NOMO-1 treated with dmso at 0.1 percent for 144 hours (cell line): ENCODE data around the gene HDAC1.
A peak's percentile ranks its signal among the peaks of the same experiment; 100 is the strongest.
"Not testable (repeated sequence)": the region's sequence is repeated elsewhere in the genome, so short reads cannot be mapped to it uniquely, and the experiment has no call there.

Experiments used
- DNase-seq: peaks from one replicate; lab custom pipeline; 2025; ENCODE audit not compliant: unreplicated experiment; lab: John Stamatoyannopoulos, UW

The HDAC1 gene

GRCh38 chr1:32291708-32292538 is at the start of gene HDAC1:
Gene HDAC1 (plus strand): TSS chr1:32292083. CDS start chr1:32292170, 87 bp downstream.
- DNase-seq, result peak; percentile 97

DNA sequence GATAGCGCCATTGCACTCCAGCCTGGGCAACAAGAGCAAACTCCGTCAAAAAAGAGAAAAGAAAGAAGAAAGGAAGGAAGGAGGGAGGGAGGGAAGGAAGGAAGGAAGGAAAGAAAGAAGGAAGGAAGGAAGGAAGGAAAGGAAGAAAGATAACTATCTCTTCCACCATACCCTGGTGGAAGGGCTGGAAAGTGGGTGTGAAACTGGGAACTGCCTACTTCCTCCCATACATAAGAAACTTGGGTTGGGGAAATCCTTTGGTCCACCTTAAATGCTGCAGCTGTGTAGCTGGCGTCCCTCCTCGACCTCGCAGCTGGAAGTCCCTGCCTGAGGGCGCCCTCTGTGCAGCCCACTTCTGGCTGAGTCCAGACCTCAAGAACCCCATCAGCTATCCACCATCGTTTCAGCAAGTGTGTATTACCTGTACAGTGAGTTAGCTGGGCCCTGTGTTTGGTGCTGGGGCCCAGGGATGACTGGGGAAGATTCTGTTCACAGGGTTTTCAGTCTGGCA is 49.5 kb upstream of the HDAC1 start:
- DNase-seq, result no peak

DNA sequence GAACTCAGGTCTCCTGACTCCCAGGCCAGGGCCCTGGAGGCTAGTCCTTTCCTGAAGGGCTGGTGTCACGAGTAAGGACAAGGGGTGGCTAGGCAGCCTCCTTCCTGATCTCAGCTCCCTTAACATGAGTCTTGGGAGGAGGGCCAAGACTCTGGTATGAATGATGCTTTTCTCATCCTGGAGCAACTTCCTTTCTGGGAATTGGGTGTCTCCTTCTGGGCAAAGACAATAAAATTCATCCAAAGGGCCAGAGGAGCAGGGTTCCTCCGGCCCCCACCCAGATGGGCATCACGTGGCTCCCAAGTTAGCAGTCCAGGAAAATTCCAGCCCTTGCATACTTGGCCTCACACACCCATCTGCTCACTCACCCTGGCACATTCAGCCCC is 45.0 kb upstream of the HDAC1 start, which contains the start of gene FAM167B:
Gene FAM167B, plus strand, starts transcription at position 335 of the 386 bp plus-strand sequence. CDS start 200 bp downstream, outside the sequence.
- DNase-seq, result no peak

GRCh38 chr1:32247452-32247851 is 44.4 kb upstream of the HDAC1 start:
- no peak for DNase-seq

DNA sequence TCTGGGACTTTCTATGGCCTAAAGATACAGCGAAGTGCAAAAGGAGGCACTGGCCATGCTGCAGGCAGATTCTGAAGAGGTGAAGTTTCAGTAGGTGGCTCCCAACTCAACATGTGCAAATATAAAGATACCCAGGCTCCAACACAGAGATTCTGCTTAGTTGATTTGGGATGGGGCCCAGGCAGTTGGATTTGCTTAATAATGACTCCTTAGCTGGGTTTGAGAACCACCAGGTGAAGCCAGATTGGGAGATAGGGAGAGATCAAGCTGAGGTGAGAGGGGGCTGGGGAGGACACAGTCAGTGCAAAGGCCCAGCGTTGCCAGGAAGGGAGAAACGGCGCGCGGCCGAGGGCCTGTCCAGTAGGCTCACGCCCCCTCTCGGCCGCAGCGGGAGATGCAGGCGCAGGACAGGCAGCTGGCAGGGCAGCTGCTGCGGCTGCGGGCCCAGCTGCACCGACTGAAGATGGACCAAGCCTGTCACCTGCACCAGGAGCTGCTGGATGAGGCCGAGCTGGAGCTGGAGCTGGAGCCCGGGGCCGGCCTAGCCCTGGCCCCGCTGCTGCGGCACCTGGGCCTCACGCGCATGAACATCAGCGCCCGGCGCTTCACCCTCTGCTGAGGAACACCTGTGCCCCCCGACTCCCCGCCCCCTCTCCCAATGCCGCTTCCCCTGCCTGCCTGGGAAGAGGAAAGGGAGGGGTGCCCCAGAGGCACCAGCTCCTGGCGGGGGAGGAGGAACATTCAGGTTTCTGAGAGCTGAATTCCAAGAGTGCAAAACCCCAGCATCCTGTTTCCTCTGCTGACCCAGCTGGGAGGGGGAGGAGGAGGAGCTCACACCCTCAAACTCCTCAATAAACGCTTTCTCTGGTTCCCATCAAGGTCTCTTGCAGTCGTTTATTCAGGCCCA is 43.6 kb upstream of the HDAC1 start:
- no peak for DNase-seq

GRCh38 chr1:32249831-32250525 is 41.9 kb upstream of the HDAC1 start:
- DNase-seq, result peak; percentile 35

DNA sequence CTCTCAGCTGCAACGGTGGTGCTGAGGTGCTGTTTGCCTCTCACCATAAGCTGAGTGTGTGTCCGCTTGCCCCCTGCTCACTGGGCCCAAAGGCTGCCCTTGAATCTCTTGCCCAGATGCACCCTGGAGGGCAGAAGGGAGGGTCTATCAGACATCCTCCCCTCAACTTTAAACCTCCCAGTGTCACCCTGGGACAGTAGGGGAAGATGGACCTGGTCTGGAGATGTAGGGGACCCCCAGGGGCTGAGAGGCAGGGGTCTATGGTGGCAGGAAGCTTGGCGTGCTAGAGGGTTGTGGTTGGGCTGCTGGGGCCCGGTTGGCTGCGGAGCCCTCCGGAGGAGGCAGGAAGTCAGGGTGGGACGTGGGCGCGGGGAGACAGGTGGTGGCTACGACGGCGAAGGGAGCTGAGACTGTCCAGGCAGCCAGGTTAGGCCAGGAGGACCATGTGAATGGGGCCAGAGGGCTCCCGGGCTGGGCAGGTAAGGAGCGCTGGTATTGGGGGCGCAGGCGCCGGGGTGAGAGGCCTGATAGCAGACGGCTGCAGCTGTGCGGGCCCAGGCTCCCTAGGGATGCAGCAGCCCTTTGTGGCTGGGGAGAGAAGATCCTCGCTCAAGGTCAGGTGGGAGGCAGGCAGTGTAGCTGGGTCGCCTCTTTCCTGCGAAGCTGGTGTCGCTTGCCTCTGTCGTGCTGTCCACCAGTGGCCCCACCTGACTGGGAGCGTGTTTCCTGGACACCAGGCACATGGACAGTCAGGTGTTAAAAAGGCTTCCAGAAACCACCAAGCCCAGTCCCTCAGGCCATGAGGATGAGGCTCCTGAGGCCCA is 40.8 kb upstream of the HDAC1 start, which contains the start of gene LCK:
Gene LCK, plus strand, starts transcription at position 373 of the 824 bp plus-strand sequence. CDS start 23,065 bp downstream, outside the sequence.
- DNase-seq, result no peak

DNA sequence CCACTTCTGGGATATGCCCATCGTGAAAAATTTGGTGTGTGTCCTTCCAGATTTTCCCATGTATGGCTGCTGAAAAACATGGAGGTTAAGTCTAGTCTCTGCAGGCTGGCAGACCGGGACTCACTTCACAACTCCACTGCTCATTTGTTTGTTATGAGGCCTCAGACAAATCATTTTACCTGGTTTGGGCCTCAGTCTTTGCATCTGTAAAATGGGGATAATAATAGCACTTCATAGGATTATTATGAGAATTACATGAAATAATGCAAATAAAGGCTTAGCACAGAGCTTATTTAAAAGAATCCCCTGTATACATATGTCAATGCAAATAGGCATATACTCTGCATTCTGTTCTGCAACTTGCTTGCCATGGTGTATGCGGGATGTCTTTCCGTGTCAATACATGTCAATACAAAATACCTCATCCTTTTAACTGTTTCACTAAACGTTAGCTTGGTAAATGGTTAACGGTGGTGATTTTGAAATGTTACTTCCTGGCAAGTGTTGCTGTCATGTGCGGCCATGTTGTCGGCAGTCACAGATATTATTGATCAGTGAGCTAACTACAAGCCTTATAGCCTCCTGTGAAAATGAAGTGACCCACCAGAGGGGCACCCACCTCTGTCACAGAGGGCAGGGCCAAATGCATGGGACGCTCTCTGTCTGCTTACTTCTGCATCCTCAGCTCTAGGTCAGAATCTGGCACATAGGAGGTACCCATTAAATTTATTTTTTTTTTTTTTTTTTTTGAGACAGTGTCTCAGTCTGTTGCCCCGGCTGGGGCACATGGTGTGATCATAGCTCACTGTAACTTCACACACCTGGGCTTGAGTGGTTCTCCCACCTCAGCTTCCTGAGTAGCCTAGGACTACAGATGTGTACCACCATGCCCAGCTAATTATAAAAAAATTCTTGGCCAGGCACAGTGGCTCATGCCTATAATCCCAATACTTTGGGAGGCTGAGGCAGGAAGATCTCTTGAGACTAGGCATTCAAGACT is 36.5 kb upstream of the HDAC1 start:
- DNase-seq, result no peak

DNA sequence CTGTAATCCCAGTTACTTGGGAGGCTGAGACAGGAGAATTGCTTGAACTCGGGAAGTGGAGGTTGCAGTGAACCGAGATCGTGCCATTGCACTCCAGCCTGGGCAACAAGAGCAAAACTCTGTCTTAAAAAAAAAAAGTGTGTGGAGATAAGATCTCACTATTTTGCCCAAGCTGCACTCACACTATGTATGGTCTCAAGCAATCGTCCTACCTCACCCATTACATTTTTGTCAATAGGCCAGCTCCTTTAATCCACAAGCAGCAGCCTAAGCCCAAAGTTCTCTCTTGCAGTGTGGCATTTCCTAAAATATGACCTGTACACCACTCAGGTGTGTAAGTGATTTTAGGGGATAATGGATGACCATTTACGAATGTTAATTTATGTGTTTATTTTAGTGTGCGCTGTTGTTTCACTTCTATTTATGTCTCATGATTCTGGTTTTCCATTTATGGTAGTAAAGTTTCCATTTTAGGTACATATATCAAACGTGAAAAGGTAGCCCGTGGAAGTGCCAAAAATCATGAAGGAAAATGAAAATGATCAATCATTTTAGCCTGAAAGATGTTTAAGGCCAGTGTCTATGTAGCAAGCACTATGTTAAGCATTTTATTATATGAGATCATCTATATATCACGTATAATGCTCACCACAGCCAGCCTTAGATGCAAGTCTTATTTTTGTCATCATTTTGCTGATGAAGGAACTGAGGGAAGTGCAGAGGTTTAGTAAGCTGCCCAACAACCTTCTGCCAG is 35.2 kb upstream of the HDAC1 start:
- no peak for DNase-seq

DNA sequence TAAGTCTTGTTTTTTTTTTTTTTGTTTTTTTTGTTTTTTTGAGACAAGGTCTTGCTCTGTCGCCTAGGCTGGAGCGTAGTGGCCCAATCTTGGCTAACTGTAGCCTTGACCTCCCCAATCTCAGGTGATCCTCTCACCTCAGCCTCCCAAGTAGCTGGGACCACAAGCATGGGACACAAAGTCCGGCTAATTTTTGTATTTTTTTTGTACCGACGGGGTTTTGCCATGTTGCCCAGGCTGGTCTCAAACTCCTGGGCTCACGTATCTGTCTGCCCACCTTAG is 34.7 kb upstream of the HDAC1 start:
- no peak for DNase-seq

GRCh38 chr1:32263236-32263593 is 28.7 kb upstream of the HDAC1 start:
- not testable (repeated sequence) for DNase-seq

- no peak for DNase-seq
These were observed 28.1 kb upstream of the HDAC1 start for GRCh38 chr1:32263744-32264143.

DNA sequence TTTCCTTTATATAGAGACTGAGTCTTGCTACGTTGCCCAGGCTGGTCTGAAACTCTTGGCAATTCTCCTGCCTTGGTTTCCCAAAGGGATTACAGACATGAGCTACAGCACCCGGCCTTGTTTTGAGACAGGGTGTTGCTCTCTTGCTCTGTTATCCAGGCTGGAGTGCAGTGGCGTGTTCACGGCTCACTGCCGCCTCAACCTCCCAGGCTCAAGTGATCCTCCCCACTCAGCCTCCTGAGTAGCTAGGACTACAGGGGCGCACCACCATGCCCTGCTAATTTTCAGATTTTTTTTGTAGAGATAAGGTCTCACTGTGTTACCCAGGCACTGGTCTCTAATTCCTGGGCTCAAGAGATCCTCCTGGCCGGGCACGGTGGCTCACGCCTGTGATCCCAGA is 26.0 kb upstream of the HDAC1 start:
- no peak for DNase-seq

DNA sequence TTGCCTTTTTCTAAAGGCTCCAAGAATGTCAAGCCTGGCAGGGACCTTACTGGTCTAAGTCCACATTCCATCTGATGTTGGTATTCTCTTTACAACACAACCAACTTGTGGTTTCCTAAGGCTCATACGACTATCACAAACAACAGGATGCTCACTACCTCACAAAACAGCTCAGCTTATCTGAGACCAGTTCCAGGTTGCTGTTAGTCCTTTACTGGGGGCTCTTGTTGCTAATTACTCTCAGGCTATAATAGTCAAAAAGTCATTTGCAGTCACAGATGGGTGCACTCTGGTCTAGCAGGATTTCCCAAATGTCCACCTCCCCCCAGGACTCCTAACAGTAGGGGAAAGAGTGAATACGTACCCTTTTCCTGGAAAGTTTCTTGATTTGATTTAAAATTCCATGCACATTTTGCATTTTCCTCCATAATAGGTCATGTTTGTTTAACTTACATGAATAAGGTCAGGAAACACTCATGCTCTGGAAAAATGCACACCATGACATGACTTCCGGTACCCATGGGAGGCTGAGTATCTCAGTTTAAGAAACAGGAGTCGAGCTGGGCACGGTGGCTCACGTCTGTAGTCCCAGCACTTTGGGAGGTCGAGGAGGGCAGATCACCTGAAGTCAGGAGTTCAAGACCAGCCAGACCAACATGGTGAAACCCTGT is 24.8 kb upstream of the HDAC1 start:
- DNase-seq, result no peak

DNA sequence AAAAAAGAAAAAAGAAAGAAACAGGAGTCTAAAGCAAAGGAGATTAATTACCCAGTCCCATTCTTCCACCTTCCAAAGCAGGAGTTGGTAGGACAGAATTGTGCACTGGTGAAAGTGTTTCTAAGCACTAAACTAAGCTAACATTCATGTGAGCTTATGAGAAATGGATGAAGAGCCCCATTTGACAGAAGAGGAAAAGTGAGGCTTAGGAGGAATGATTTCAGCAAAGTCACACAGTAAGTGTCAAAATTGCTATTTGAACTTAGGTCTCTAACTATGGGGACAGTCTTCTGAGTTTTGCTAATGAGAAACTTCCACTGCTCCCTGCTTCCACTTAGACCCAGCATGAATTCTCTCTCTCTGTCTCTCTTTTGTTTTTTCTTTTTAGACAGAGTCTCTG is 22.1 kb upstream of the HDAC1 start:
- DNase-seq, result no peak

DNA sequence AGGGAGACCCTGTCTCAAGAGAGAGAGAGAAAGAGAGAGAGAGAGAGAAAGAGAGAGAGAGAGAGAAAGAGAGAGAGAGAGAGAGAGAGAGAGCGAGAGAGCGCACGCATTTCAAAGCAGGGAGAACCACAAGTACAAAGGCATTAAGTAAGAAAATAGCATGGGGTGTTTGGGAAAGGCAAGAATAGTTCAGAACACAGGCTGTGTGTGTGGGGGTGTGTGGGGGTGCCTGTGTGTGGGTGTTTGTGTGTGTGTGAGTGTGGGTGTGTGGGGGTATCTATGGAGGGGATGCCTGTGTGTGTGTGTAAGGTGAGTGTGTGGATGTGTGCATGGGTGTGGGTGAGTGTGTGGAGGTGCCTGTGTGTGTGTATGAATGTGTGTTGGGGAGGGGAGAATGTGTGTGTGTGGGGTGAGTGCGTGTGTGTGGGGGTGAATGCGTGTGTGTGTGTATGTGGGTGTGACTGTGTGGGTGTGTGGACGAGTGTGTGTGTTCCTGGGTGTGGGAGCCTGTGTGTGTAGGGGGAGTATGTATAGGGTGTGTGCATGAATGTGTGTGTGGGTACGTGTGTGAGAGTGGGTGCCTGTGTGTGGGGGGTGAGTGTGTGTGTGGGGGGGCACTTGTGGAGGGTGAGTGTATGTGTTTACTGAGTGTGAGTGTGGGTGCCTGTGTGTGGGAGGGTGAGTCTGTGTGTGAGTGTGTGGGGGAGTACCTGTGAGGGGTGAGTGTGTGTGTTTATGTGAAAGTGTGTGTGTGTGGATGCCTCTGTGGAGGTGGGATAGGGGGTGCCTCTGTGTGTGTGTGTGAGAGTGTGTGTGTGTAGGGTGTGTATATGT is 19.1 kb upstream of the HDAC1 start:
- DNase-seq, result no peak
